Left renal pelvis (tissue), 4 donors: ENCODE measurements around the gene KRTAP10-2. TPM values are rescaled to one million over a fixed set of nuclear protein-coding genes. Genes with fewer than 3 reads are reported as not detected.

ENCODE experiments used
- DNase-seq, 4 donors: peaks; one replicate each; pipeline ENCODE4 v3.0.0-alpha.2; 2013; ENCODE audit warnings: low read depth in 4 of 4, low spot score in 3 of 4
- polyA plus RNA-seq, 4 donors: library from polyadenylated mRNA; unstranded; fragments of 120-200 nt; gene quantifications; one replicate each; pipeline ENCODE4 v1.2.1, GENCODE V29; 2013; ENCODE audit not compliant: insufficient read length in 4 of 4

The KRTAP10-2 gene
- polyA plus RNA-seq, 4 donors, result not detected

GRCh38 chr21:44527156-44527982 is 23.9 kb downstream of the KRTAP10-2 start:
- DNase-seq, result no peak

DNA sequence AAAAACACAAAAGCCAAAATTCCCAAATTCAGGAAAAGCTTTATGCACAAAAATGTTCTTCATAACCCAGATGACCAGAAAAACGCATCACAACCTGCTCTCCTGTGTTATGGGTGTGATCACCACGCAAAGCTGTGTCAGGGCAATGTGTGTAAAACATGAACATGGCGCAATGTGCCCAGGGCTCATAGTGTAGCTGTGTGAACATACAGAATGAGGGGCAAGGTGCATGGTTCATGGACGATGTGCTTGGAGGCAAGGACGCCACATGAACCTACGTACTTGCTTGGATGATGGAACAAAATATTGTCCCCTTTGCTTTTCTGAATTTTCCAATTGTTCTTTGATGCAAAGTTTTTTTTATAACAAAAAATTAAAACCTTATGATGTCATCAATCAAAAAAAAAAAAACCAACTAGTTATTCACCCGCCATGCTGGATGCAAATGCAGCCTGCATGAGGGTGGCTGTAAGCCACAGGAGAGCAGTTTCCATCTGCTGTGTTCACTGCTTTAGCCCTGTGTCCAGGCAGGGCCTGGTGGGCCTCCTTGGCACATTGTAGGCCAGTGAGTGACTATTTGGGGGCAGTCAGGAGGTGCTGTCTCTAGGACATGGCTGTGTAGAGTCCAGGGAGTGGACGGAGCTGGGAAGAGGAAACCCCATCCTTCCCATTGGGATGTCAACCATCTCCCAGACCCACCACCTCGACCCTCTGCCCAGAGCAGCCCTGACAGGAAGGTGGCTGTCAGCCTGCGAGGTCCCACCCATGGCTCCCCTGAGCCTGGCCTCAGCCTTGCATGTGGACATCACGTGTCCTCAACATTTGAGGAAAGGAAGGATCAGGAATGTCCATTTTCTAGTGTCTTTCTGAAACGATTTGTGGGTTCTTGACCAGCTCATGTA is 25.0 kb downstream of the KRTAP10-2 start:
- DNase-seq, result no peak

GRCh38 chr21:44525391-44526095 is 25.8 kb downstream of the KRTAP10-2 start:
- DNase-seq, result no peak

- no peak for DNase-seq
Measured at GRCh38 chr21:44524414-44525371, 26.6 kb downstream of the KRTAP10-2 start.

DNA sequence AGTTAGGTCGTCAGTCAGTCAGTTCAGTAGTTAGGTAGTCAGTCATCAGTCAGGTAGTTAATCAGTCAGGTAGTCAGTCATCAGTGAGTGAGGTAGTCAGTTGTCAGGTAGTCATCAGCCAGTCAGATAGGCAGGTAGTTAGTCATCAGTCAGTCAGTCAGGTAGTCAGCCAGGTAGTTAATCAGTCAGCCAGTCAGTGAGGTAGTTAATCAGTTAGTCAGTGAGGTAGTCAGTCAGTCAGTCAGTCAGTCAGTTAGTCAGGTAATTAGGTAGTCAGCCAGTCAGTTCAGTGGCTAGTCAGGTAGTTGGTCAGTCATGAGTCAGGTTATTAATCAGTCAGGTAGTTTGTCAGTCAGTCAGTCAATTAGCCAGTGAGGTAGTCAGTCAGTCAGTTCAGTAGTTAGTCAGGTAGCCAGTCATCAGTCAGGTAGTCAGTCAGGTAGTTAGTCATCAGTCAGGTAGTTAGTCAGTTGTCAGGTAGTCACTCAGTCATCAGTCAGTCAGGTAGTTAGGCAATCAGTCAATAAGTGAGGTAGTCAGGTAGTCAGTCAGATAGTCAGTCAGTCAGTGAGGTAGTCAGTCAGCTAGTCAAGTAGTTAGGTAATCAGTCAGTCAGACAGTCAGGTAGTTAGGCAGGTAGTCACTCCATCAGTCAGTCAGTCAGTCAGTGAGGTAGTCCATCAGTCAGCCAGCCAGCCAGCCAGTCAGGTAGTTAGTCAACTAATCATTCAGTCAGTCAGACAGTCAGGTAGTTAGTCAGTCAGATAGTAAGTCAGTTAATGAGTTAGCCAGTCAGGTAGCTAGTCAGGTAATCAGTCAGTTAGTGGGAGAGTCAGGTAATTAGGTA is 27.5 kb downstream of the KRTAP10-2 start:
- DNase-seq, result no peak

GRCh38 chr21:44522753-44523204 is 28.5 kb downstream of the KRTAP10-2 start:
- no peak for DNase-seq

DNA sequence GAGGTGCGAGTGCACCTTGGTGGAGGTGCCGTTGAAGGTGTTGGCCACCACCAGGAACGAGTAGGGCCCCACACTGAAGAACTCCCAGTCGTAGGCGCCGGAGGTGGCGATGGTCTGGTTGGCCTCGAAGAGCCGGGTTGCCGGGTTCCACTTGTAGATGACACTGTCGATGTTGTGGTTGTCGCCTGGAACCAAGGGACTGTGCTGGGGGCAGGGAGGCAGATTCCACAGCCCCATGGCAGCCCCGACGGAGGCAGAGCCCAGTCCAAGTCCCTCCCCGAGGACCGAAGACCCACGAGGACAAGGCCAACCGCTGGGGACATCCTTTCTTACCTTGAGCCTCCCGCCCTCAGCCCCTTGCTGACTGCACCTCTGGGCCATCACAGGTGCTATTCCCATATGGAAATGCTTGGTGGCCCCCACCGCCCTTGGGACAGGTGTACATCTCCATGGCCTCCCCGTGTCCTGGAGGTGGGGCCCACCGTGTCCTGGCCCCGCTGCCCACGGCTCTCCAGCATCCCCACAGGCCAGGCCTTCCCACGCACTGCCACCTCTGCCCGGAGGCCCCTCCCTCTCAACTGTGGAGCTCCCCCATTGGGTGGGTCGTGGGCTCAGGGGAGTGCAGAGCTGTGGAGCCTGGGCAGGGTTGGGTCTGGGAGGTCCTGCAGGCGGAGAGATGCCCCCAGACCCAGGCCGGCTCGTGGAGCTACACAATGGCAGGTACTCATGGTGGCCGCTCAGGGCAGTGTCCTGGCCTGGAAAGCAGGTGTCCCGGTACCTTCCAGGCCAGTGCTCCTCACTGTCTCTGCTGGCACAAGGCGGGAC is 29.2 kb downstream of the KRTAP10-2 start:
- no peak for DNase-seq

DNA sequence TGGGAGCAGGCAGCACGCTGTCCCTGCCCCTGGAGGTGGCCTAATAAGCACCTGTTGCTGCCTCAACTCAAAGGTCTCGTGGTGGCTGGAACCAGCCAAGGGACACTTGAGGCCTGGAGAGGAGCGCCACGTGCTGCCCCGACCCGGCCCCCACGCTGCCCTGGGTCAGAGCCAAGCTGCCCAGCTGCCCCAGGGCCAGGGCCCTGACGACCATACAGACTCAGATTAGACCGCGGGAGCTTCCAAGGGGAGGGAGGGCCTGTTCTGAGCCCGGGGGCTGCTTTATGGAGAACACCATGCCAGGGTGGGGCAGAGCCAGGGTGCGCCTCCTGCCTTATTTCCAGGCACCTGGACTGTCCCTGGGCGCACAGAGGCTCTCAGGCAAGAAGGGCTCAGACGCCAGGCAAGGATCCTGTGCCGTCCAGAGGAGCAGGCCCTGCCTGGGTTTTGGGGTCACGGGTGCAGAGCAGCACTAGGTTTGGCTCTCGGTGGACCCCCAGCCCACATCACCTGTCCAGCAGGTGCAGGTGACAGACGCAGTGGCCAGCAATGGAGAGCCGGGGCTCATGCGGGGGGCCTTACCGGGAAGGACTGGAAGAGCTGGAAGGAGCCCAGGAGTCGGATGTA is 29.9 kb downstream of the KRTAP10-2 start:
- no peak for DNase-seq

DNA sequence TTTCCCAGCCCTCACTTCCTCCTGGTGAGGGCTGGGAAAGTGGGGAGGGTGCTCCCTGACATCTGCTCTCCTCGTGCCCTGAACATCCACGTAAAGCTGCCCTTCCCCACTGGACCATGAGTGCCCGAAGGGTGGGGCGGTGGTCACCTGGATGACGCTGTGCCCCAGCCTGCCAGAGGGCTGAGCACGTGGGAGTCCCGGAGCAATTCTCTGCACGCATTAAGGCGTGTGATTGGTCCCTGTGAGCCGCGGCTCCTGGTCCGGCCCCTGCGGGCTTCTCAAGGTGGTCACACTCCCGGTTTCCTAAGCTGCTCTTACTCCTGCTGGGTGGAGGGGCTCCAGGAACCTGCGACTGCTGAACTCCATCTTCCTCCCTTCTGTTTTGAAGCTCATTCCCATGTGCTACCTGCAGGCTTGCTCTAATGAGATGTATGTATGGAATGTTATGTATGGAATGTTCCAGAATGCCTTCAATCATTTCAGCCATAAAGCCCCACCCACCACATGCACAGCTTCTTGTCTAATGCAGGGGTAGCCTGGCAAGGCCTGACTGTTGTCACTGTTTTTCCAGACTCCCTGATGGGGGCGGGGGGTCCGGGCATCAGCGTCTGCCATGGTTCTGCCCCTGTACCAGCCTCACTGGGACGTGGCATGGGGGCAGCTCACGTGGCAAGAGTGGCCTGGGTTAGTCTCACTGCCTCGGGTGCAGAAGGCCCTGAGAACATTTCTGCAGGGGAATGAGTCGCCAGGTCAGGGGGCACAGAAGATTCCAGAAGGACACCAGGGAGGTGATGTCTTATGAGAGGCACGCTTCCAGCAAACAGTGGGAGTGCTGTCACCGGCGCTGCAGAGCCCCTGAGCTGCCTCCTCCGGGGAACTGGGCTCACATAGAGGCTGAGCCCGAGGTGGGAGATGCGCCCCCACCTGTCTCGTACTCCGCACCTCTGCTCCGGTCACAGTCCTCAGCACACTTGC is 30.7 kb downstream of the KRTAP10-2 start:
- no peak for DNase-seq

GRCh38 chr21:44519346-44520325 is 31.7 kb downstream of the KRTAP10-2 start:
- no peak for DNase-seq

- DNase-seq, result no peak
Measured at GRCh38 chr21:44518686-44519085, 32.6 kb downstream of the KRTAP10-2 start.

DNA sequence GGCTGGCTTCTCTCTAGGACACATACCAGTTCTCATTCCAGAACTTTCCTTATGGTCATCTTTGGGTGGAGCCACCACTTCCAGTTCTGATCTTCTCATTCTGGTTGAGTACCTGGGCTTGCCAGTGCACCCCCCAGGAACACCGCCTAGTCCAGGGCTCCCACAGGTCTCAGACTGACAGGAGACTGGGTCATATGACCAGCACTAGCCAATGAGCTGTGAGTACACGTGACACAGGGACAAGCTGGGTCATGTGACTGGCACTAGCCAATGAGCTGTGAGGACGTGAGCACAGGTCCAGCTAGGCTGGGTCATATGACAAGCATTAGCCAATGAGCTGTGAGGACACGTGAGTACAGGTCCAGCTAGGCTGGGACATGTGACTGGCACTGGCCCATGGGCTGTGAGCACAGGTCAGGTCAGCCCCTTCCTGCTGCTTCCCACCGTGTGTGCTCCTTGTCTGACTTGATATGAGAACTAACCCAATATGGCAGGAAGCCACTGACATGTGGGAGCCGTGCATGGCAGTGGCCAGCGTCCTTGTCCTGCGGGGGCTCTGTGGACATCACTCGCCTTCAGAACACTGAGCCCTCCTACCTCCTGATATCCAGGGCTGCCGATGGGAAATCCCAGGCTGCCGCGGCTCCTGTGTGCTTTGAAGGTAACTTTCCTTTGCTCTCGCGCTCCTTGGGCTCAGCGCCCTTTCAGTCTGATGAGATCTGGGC is 34.0 kb downstream of the KRTAP10-2 start:
- DNase-seq, result no peak

- no peak for DNase-seq
Measured at GRCh38 chr21:44516828-44517174, 34.5 kb downstream of the KRTAP10-2 start.

- no peak for DNase-seq
Measured at GRCh38 chr21:44516342-44516741, 35.0 kb downstream of the KRTAP10-2 start.
